IPS-20b (cell line): ENCODE measurements around the gene SPATS1.

Experiments
- H3K27ac ChIP-seq: one replicate; pipeline ENCODE4 v1.5.1; 2013; ENCODE audit warnings: low read length
- H3K27me3 ChIP-seq: 2 replicates; pipeline ENCODE4 v1.6.1; 2013; ENCODE audit warnings: mild to moderate bottlenecking, low read length, inconsistent platforms; ENCODE audit not compliant: insufficient read depth
- H3K36me3 ChIP-seq: 2 replicates; pipeline ENCODE4 v1.6.1; 2013; ENCODE audit warnings: low read depth, mild to moderate bottlenecking, inconsistent platforms, low read length, moderate library complexity; ENCODE audit not compliant: insufficient read depth
- H3K4me1 ChIP-seq: 2 replicates; pipeline ENCODE4 v1.6.1; 2013; ENCODE audit warnings: mild to moderate bottlenecking, control low read depth, inconsistent platforms, low read length, moderate library complexity; ENCODE audit not compliant: insufficient read depth
- H3K4me3 ChIP-seq: 2 replicates; pipeline ENCODE4 v1.5.1; 2013; ENCODE audit warnings: mild to moderate bottlenecking, low read length, inconsistent platforms
- H3K9ac ChIP-seq: 2 replicates; pipeline ENCODE4 v1.6.1; 2013; ENCODE audit warnings: low read depth, mild to moderate bottlenecking, inconsistent platforms, low read length, moderate library complexity
- H3K9me3 ChIP-seq: 2 replicates; pipeline ENCODE4 v1.6.1; 2013; ENCODE audit warnings: mild to moderate bottlenecking, low read depth, low read length, inconsistent platforms; ENCODE audit not compliant: insufficient read depth

SPATS1 gene

GRCh38 chr6:44373787-44374186 is 31.3 kb downstream of the SPATS1 start:
- Histone ChIP-seq H3K4me3 (no peak overlapping the region), H3K9me3 (no peaks in the 10 kb centered on the region), H3K27ac (no peak overlapping the region), H3K9ac (no peak overlapping the region), H3K36me3 (no peaks in the 10 kb centered on the region), H3K27me3 (no peaks in the 10 kb centered on the region), H3K4me1 (no peaks in the 10 kb centered on the region)

GRCh38 chr6:44375071-44375470 is 32.6 kb downstream of the SPATS1 start:
- H3K27me3 ChIP-seq: no peaks in the 10 kb centered on the region

GRCh38 chr6:44377484-44377883 is 35.0 kb downstream of the SPATS1 start:
- no peaks in the 10 kb centered on the region for H3K27me3 ChIP-seq
- no peak overlapping the region for H3K4me3 ChIP-seq
- no peaks in the 10 kb centered on the region for H3K4me1 ChIP-seq
- no peak overlapping the region for H3K9ac ChIP-seq
- H3K9me3 ChIP-seq: no peaks in the 10 kb centered on the region
- no peak overlapping the region for H3K27ac ChIP-seq
- no peaks in the 10 kb centered on the region for H3K36me3 ChIP-seq

More at GRCh38 chr6:44375071-44375470, 32.6 kb downstream of the SPATS1 start:
- no peaks in the 10 kb centered on the region for H3K9me3 ChIP-seq
- H3K4me3 ChIP-seq: no peak overlapping the region
- H3K36me3 ChIP-seq: no peaks in the 10 kb centered on the region
- H3K27ac ChIP-seq: no peak overlapping the region
- H3K9ac ChIP-seq: no peak overlapping the region
- H3K4me1 ChIP-seq: no peaks in the 10 kb centered on the region

GRCh38 chr6:44377971-44378370 is 35.5 kb downstream of the SPATS1 start:
- Histone ChIP-seq H3K9me3 (no peaks in the 10 kb centered on the region), H3K4me3 (no peak overlapping the region)

GRCh38 chr6:44381739-44382138 is 39.3 kb downstream of the SPATS1 start:
- Histone ChIP-seq H3K4me3 (no peak overlapping the region), H3K27ac (no peak overlapping the region), H3K9me3 (no peaks in the 10 kb centered on the region), H3K27me3 (no peaks in the 10 kb centered on the region), H3K9ac (no peak overlapping the region), H3K4me1 (peaks cover 3% of the 10 kb centered on the region; the same call in 1 of the 2 replicates), H3K36me3 (no peaks in the 10 kb centered on the region)

More at GRCh38 chr6:44377971-44378370, 35.5 kb downstream of the SPATS1 start:
- Histone ChIP-seq H3K36me3 (no peaks in the 10 kb centered on the region), H3K4me1 (no peaks in the 10 kb centered on the region), H3K27me3 (no peaks in the 10 kb centered on the region), H3K9ac (no peak overlapping the region), H3K27ac (no peak overlapping the region)

- peaks cover 11% of the 10 kb centered on the region; the same call in 1 of the 2 replicates for H3K36me3 ChIP-seq
- H3K27me3 ChIP-seq: no peaks in the 10 kb centered on the region
- peak overlapping the region; percentile 94; the same call in 1 of the 2 replicates for H3K9ac ChIP-seq
- H3K4me3 ChIP-seq: peak overlapping the region; percentile 90
- no peaks in the 10 kb centered on the region for H3K9me3 ChIP-seq
- H3K27ac ChIP-seq: peak overlapping the region; percentile 73
- peaks cover 11% of the 10 kb centered on the region; the same call in 1 of the 2 replicates for H3K4me1 ChIP-seq
Observed at GRCh38 chr6:44386364-44386928, 44.0 kb downstream of the SPATS1 start.

- H3K36me3 ChIP-seq: peaks cover 16% of the 10 kb centered on the region; the same call in 1 of the 2 replicates
- no peaks in the 10 kb centered on the region for H3K27me3 ChIP-seq
- peak overlapping the region; percentile 90 for H3K4me3 ChIP-seq
- no peaks in the 10 kb centered on the region for H3K9me3 ChIP-seq
- peak overlapping the region; percentile 73 for H3K27ac ChIP-seq
- H3K9ac ChIP-seq: peak overlapping the region; percentile 94
- peaks cover 11% of the 10 kb centered on the region; the same call in 1 of the 2 replicates for H3K4me1 ChIP-seq
Observed at GRCh38 chr6:44386929-44387345, 44.5 kb downstream of the SPATS1 start.

GRCh38 chr6:44387346-44388134 is 45.1 kb downstream of the SPATS1 start, which contains the start of gene CDC5L:
Gene CDC5L, plus strand, starts transcription at chr6:44387706. Its CDS starts 118 bp downstream, at chr6:44387824.
- Histone ChIP-seq H3K4me3 (peak within 1 kb of the TSS; percentile 90), H3K9ac (peak within 1 kb of the TSS; percentile 94), H3K4me1 (peaks cover 11% of the 10 kb centered on the region; the same call in 1 of the 2 replicates)

GRCh38 chr6:44388135-44388487 is 45.7 kb downstream of the SPATS1 start:
- H3K36me3 ChIP-seq: peaks cover 28% of the 10 kb centered on the region
- no peaks in the 10 kb centered on the region for H3K27me3 ChIP-seq
- H3K4me3 ChIP-seq: peak overlapping the region; percentile 90
- H3K27ac ChIP-seq: no peak overlapping the region
- peaks cover 11% of the 10 kb centered on the region; the same call in 1 of the 2 replicates for H3K4me1 ChIP-seq
- H3K9me3 ChIP-seq: no peaks in the 10 kb centered on the region
- peak overlapping the region; percentile 92; the same call in 1 of the 2 replicates for H3K9ac ChIP-seq

More at GRCh38 chr6:44387346-44388134, 45.1 kb downstream of the SPATS1 start, which contains the start of gene CDC5L:
- no peaks in the 10 kb centered on the region for H3K27me3 ChIP-seq
- H3K9me3 ChIP-seq: no peaks in the 10 kb centered on the region
- H3K36me3 ChIP-seq: peaks cover 22% of the 10 kb centered on the region
- peak within 1 kb of the TSS; percentile 73 for H3K27ac ChIP-seq

- Histone ChIP-seq H3K27ac (no peak overlapping the region), H3K36me3 (peaks cover 36% of the 10 kb centered on the region), H3K9ac (peak overlapping the region; percentile 92; the same call in 1 of the 2 replicates), H3K27me3 (no peaks in the 10 kb centered on the region), H3K9me3 (no peaks in the 10 kb centered on the region), H3K4me1 (peaks cover 11% of the 10 kb centered on the region; the same call in 1 of the 2 replicates), H3K4me3 (peak overlapping the region; percentile 90)
Observed at GRCh38 chr6:44388887-44389286, 46.4 kb downstream of the SPATS1 start.

- no peak overlapping the region for H3K4me3 ChIP-seq
- peaks cover 49% of the 10 kb centered on the region for H3K36me3 ChIP-seq
- H3K9ac ChIP-seq: no peak overlapping the region
Observed at GRCh38 chr6:44390158-44390683, 47.8 kb downstream of the SPATS1 start.

More at GRCh38 chr6:44390158-44390683, 47.8 kb downstream of the SPATS1 start:
- no peaks in the 10 kb centered on the region for H3K9me3 ChIP-seq
- H3K27me3 ChIP-seq: no peaks in the 10 kb centered on the region
- no peak overlapping the region for H3K27ac ChIP-seq
- H3K4me1 ChIP-seq: peaks cover 11% of the 10 kb centered on the region; the same call in 1 of the 2 replicates
